ENCODE data around the gene COL27A1.

- TF ChIP-seq POLR2A (IDR thresholded peaks at IDR 0.05) (no peak), CTCF (IDR thresholded peaks at IDR 0.05) (no peak)
Measured at GRCh38 chr9:114231719-114232449, 76.5 kb downstream of the COL27A1 start.
